HL-60 (cell line): ENCODE results near the gene SNX8.

ENCODE experiments used
- DNase-seq, 2 experiments: peaks; one replicate each; pipeline ENCODE4 v3.0.0-alpha.2; 2010 to 2020; ENCODE audit warnings: low read depth in 1 of 2, low spot score in 1 of 2
- H3K27ac ChIP-seq: fragments of 250-450 bp; sonication (Bioruptor Pico); replicated peaks from 2 replicates; pipeline ENCODE4 v1.5.1; 2020; ENCODE audit warnings: mild to moderate bottlenecking, moderate library complexity
- H3K27me3 ChIP-seq: fragments of 250-450 bp; sonication (Bioruptor Pico); 2 replicates; pipeline ENCODE4 v1.5.1; 2021; ENCODE audit warnings: mild to moderate bottlenecking, moderate library complexity; ENCODE audit not compliant: insufficient read depth, poor library complexity, severe bottlenecking
- H3K4me3 ChIP-seq: replicated peaks from 2 replicates; pipeline ENCODE4 v1.5.1; 2011; ENCODE audit warnings: mild to moderate bottlenecking, control low read depth, low read length; ENCODE audit not compliant: insufficient read depth
- CTCF ChIP-seq: IDR thresholded peaks from one replicate; pipeline ENCODE4 v1.5.1; 2011; ENCODE audit warnings: low read length, control low read depth, inconsistent platforms; ENCODE audit not compliant: insufficient read depth
- GABPA ChIP-seq: IDR thresholded peaks from 2 replicates; pipeline ENCODE4 v1.6.1; 2012; ENCODE audit warnings: low read depth
- POLR2AphosphoS5 ChIP-seq: IDR thresholded peaks from 2 replicates; pipeline ENCODE4 v1.6.1; 2012; ENCODE audit warnings: low read depth
- REST ChIP-seq: IDR thresholded peaks from 2 replicates; pipeline ENCODE4 v1.6.1; 2012; ENCODE audit warnings: low read depth; ENCODE audit not compliant: insufficient replicate concordance
- SPI1 ChIP-seq: IDR thresholded peaks from 2 replicates; pipeline ENCODE4 v1.6.1; 2012; ENCODE audit warnings: low read depth, mild to moderate bottlenecking, borderline replicate concordance

Gene SNX8

DNA sequence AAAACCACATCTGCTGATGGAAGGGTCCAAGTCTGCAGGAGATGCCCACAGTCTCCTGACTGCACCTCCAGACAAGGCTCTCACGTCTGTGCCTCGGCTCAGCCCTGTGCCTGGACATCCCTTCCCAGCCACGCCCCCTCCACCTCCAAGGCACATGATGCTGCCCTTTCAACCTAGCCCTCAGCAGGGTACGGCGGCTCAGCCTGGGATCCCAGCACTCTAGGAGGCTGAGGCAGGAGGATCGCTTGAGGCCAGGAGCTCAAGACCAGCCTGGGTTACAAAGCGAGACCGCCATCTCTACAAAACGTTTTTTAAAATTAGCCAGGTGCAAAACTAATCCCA is 95.8 kb downstream of the SNX8 start:
- H3K4me3 ChIP-seq = no peak overlapping the region
- TF ChIP-seq GABPA (no peak), REST (no peak), SPI1 (no peak), CTCF (no peak), POLR2AphosphoS5 (no peak)
- no peak for DNase-seq
- H3K27ac ChIP-seq = no peak overlapping the region
- H3K27me3 ChIP-seq = no peaks in the 10 kb centered on the region

DNA sequence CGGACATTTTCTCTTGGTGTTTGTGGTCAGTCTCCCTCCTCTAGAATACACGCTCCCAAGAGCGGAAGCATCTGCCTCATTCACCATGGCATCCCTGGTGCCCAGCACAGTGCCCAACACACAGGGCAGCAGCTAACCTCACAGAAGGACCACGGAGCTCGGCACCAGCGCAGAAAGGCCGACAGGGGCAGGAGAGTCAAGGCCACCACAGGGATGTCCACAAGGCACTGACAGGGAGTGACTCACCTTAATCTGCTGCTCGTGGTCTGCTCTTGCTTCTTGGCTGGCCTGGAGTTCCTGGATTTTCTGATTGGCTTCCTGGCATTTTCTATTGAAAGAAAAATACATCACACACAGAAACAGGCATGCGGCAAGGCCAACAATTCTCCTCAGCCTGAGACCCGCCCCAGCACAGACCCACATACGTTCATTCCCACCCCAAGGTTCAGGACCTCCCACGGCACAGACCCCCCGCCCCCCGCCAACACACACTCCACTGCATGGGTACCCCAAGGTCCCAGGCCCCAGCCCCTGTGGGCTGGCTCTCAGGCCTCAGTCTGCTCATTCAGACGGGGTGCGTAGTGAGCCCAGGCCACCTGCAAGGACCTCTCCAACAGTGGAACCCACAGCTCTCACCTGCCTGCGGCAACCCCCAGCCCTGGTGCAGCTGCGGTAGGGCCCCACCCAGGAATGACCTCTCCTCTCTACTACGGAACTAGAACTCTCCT is 96.4 kb downstream of the SNX8 start:
- no peak overlapping the region for H3K27ac ChIP-seq
- TF ChIP-seq POLR2AphosphoS5 (no peak), REST (no peak), SPI1 (no peak), GABPA (no peak), CTCF (no peak)

GRCh38 chr7:2217206-2217605 is 97.0 kb downstream of the SNX8 start:
- Histone ChIP-seq H3K27ac (no peak overlapping the region), H3K27me3 (no peaks in the 10 kb centered on the region), H3K4me3 (no peak overlapping the region)
- no peak for DNase-seq
- TF ChIP-seq REST (no peak), SPI1 (no peak), POLR2AphosphoS5 (no peak), GABPA (no peak), CTCF (no peak)

More for the DNA sequence above, 96.4 kb downstream of the SNX8 start:
- no peak overlapping the region for H3K4me3 ChIP-seq
- DNase-seq = no peak
- no peaks in the 10 kb centered on the region for H3K27me3 ChIP-seq
